GM10266 (cell line): ENCODE results near the gene CCSER1.

Experiments
- DNase-seq: peaks from one replicate; pipeline ENCODE4 v3.0.0; 2012; ENCODE audit errors: extremely low spot score
- TF ChIP-seq, protein P1 (sequence below): IDR thresholded peaks from 2 replicates; pipeline ENCODE4 v1.5.1; 2012; ENCODE audit warnings: mild to moderate bottlenecking, low read depth; ENCODE audit not compliant: control insufficient read depth, insufficient read depth; ENCODE audit errors: missing control alignments

Gene CCSER1

DNA sequence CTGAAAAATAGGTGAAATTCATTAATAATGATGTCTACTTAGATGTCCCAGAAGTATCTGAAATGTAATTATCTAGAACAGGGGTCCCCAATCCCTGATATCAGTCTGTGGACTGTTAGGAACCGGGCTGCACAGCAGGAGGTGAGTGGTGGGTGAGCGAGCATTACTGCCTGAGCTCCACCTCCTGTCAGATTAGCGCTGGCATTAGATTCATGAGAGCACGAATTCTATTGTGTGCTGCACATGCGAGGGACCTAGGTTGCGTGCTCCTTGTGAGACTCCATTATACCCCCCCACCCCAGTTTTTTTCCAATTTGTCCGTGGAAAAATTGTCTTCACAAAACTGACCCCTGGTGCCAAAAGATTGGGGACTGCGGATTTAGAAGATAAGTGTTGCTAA is 458.8 kb downstream of the CCSER1 start:
- no peak for DNase-seq
- TF ChIP-seq, protein P1, sequence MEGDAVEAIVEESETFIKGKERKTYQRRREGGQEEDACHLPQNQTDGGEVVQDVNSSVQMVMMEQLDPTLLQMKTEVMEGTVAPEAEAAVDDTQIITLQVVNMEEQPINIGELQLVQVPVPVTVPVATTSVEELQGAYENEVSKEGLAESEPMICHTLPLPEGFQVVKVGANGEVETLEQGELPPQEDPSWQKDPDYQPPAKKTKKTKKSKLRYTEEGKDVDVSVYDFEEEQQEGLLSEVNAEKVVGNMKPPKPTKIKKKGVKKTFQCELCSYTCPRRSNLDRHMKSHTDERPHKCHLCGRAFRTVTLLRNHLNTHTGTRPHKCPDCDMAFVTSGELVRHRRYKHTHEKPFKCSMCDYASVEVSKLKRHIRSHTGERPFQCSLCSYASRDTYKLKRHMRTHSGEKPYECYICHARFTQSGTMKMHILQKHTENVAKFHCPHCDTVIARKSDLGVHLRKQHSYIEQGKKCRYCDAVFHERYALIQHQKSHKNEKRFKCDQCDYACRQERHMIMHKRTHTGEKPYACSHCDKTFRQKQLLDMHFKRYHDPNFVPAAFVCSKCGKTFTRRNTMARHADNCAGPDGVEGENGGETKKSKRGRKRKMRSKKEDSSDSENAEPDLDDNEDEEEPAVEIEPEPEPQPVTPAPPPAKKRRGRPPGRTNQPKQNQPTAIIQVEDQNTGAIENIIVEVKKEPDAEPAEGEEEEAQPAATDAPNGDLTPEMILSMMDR = no peak

DNA sequence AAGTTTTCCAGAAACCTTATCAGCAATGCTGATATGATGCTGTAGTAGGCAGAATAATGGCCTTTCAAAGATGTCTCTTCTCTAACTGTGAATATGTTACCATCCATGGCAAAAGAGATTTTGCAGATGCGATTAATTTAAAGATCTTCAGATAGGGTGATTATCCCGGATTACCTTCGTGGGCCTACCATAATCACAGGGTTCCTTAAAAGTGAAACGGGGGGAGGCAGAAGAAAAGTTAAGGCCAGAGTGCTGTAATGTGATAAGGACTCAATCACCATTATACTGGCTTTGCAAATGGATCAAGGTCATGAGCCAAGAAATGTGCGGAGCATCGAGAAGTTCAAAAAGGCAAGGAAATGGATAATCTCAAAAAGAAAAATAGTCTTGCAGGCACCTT is 459.6 kb downstream of the CCSER1 start:
- no peak for DNase-seq
- TF ChIP-seq, protein P1 = no peak

DNA sequence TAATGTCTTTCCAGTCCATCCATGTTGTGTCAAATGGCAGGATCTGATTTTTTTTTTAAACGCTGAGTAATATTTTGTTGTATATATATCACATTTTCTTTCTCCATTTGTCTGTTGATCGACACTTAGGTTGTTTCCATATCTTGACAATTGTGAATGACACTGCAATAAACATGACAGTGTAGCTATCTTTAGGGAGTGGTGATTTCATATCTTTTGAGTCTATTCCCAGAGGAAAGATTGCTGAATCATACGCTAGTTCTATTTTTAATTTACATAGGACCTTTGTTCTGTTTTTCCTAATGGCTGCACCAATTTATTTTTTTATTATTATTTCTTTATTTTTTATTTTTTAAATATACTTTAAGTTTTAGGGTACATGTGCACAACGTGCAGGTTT is 470.7 kb downstream of the CCSER1 start:
- TF ChIP-seq, protein P1 = no peak

DNA sequence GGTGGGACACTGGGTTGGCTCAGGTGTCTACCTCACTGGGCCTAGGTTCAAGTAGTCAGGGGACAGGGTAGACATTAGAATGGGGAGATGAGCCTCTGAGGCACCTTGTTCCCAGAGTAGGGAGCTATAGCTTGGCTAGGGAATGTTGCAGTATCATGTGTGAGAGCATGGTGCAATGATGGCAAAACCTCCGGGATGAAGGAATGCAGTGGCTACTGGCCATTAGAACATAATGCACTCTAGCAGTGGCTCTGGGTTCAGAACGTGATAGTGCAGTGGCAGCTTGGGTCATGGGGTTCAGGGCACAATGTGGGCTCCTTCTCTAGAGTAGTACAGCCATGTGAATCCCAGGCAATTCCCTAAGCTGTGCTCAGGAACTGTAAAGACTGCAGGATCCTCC is 471.5 kb downstream of the CCSER1 start:
- TF ChIP-seq, protein P1 = no peak
- no peak for DNase-seq

More for the DNA sequence above, 470.7 kb downstream of the CCSER1 start:
- no peak for DNase-seq

DNA sequence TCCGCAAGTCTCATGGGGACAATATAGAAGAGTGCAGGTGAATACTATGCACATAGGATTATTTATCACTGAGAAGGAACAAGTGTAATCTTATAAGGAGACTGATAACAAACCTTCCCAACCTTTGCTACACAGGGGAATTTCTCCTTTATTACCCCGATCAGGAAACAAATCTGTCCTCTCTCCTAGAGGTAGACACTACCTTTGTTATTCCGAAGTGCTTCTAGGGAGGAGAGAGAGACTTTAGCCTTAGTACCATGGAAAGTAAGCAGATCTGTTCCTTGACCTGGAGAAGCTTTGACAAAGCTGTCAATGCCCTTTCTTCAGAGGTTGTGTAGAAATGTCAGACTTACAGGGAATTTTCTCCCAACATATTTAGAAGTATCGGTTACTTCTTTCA is 475.5 kb downstream of the CCSER1 start:
- TF ChIP-seq, protein P1 = no peak

DNA sequence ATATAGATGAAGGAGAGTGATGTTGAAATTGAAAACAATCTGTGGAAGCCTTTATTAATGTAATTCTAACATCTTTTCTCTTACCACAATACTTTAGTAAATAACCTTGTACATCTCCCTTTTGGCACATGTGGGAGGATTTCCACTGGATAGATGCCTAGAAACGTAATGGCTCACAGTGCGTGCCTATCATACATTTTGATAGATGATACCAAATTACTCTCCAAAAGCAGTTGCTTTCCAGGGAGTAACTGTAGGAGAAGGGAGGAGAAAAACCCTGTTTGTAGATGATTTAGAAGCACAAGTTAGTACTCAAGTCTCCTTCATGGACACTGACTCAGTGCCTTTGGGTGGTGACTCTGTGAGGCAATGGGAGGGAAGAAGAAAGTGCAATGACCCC is 476.3 kb downstream of the CCSER1 start:
- TF ChIP-seq, protein P1 = no peak
- DNase-seq = no peak

More for the DNA sequence above, 475.5 kb downstream of the CCSER1 start:
- no peak for DNase-seq

DNA sequence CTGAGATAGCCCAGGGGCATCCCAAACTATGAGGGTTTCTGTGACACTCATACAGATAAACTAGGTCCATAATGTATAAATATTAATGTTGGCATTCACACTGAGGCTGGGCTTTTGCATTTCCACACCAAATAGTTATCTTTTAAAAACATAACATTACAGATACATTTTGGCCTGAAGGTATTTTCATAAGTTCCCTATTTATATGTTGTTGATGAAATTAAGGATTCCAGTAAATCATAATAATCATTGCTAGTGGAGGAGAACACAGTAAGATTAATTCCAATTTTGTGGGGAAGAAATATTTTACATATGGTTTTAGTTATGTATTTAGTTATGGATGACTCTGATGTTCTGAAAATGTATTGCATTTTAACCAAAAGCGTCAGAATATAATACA is 479.6 kb downstream of the CCSER1 start:
- TF ChIP-seq, protein P1 = no peak
- DNase-seq = no peak
